Eye (tissue), 1 donor: ENCODE data around the gene TMOD1.

Experiments
- DNase-seq: peaks from one replicate; pipeline ENCODE4 v3.0.0-alpha.2; 2015

Gene TMOD1

DNA sequence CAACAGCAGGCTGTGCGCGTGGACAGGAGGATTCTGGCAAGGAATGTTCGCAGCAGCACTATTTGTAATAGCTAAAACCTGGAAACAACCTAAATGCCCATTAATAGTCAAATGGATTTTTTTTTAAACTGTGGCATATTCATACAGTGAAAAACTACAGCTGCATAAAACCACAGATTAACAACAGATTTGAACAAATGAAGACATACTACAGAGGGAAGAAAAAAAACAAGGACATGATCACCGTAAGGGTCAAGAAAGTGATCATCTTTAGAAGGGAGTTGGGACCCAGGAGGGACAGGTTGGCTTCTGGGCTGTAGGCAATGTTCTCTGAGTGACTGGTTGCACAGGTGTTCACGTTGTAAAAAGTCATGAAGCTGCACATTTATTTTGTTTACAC is 1.2 kb upstream of the TMOD1 start:
- no peak for DNase-seq

DNA sequence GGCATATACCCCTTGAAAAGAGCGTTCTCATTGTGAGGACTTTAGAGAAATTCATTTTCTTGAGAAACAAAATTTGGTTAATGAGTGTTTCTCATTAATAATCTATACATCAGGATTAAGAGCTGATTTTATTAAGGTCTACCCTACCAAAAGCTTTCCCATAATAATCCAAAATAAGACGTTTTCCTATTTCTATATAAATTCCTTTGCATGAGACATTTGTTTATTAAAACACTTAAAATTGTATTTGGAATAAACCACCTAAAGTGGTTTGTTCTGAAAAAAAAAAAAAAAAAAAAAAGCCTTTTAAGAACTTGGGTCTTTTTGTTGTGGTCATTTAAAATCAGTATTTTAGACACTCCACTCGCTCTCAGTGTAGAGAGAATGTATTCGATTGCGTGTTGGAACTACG is 695 bp upstream of the TMOD1 start:
- no peak for DNase-seq

DNA sequence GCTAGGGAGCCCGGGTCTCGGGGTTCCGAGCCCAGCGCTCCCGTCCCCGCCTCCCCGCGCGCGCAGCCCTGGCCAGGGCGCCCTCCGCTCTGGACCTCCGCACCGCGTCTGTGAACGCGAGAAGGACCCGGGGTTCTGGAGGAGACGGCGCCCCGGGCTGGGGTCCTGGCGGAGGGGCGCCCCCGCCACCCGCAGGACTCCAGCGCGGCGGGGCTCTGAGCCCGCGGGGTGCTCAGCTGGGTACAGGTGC is 431 bp downstream of the TMOD1 start:
- DNase-seq = no peak

DNA sequence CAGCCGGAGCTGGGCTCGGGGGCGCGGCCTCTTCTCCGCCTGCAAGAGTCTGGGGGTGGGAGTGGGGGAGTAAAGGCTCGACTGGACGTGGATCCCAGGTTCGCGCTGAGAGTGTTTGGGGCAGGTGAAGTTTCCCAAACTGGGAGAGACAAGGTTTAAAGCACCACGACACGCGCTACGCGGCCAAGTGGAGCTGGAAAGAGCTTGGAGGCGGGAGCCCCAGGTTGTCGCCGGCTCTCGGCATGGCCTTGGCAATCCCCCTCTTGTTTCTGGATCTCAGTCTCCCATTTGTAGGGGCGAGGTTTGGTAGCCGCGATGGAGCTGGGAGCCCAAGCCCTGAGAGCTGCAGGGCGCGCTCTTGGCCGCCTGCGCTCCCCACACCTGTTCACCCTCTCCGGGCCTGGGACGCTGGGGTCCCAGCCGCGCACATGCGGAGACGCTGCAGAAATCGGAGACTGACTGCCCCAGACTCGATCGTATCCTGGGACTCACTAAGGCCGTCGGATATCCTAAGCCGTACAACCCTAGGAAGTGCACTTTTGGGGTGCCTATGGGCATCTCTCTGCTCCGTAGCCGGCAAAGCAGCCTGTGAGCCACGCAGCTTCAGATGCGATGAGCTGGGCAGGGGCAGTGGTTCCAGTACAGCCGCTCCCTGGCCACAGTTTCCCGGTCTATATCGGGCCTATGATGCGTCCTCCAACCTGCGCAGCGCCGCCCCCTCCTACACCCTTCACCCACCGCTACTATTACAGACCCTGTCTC is 937 bp downstream of the TMOD1 start:
- DNase-seq = peak; percentile 41

DNA sequence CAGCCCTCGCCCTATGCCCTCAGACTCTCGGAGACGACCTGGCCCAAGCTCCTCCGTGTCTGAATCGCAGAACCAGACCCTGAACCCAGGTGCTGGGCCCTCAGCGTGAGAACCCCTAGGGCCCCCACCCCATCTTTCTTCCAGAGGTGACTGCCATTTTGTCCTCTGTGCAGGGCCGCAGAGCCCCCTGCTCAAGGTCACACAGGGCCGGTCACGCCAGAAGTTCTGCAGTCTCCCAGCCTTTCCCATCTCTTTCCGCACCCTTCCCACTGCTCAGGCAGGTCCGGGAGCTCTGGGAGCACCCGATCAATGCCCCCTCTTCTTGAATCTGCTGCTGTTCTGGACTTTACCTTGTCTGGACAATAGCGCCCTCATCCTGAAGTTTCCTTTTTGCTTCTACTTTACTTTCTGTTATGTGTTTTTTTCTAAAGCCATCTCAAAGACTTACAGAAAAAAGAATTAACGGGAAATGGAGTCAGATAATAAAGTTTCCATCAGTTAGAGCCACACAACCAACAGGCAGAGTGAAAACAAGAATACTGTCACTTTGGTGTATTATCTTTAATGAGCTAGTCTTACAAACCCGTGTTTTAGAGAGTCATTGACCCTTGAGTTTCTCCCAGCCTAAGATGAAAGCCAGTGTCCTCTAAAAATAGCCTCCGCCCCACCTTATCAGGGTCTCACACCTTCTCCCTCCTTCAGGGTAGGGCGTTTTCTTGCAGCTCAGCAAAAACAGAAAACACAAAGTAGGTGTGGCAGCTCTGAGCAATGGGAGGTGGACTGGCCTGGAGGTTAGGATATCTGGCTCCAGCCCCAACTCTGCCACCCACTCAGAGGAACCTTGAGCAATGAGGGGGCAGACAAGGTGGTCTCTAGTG is 1.8 kb downstream of the TMOD1 start:
- DNase-seq = no peak

DNA sequence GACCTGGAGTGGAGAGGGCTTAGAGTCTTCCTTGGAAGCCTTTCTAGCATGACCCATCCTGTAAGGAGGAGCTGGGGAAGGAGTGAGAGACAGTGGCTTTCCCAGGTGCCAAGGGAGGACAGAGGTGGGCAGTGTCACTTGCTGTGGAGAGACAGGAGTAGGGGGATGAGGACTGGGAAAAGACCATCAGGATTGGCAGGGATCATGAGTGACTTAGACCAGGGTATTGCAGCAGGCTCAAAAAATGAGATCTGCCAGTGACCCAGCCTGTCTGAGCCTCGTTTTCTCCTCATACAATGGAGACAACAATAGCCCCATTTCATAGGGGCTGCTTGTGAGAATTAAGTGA is 2.4 kb downstream of the TMOD1 start:
- no peak for DNase-seq

DNA sequence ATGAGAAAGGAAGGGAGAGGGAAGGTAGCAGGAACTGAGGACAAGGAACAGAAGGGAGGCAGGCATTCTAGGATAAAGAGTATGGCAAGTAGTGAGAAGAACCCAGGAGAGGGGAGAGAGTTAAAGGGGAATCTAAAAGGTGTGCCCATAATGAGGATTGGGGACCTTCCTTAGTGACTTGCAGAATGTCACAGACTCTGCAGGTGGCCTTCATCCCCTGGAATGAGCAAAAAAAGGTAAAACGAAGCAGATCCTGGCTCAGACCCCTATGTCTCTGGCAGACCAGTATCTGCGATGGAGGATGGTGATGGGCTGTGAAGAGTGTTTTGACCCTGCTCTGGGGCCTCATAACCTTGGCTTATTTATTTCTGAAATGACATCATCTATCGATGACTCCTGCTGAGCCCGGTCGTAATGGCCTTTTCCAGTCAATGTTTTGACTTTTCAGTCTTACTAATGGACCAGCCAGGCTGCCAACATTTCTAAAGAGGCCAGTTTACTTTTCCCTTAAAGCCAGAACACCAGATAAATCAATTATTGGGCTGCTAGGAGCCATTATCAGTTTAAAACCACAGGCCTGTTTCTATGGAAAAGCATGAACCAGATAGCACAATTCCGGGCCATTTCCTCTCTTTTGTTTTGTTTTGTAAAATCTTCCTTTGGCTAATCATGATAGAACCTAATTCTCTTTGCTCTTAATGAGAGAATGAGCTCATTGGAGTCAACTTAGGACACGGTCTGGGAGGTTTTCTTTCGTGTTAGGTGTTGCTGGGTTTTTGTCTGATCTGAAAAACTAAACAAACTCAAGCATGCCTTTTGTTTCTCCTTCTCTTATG is 3.1 kb downstream of the TMOD1 start:
- no peak for DNase-seq

DNA sequence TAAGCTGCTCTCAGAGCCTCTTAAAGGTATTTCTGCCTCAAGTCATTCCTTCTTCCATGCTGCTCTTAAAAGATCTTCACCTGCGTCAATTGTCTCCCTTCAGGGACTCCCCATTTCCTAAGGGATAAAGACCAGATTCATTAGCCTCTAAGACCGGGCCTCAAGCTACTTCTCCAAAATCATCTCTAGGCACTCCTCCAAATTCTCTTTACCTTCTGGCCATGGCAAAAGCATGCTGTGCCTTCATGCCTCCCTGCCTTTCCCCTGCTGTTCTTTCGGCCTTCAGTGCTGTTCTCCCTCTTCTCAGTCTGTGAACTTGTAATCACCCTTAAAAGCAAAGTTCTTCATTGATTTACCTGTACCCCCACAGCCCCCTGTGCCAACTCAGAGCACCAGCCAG is 4.4 kb downstream of the TMOD1 start:
- DNase-seq = no peak

DNA sequence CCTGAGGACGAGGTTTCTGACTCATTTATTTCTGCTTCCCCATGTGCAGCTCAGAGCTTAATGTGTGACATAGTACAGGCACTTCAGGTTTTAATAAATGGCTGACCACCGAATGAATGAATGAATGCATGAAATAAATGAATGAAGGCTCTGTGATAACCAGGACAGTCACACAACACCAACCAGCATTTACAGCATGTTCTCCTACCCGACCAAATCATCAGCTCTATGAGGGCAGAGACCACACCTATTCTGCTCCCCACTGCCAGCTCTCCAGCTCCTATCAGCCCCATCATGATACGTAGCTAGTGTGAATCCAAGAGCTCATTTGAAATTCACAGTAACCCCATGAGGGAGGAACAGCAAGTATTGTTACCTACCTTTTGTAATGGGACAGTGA is 4.8 kb downstream of the TMOD1 start:
- no peak for DNase-seq

DNA sequence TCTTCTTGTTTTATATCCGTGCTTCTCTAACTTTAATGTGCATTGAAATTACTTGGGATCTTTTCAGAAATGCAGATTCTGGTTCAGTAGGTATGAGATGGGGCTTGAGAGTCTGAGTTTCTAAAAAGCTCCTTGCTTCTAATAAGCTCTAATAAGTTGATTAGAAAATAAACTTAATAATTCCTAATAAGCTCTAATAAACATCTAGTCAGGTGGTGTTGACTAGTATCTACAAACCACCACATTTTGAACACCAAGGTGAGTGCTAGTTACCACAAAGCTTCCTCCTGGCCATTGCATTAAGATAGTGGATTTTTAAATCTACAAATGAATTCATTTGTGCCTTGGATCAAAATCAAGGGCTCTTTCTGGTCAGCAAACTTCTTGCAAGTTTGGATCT is 5.3 kb downstream of the TMOD1 start:
- no peak for DNase-seq

DNA sequence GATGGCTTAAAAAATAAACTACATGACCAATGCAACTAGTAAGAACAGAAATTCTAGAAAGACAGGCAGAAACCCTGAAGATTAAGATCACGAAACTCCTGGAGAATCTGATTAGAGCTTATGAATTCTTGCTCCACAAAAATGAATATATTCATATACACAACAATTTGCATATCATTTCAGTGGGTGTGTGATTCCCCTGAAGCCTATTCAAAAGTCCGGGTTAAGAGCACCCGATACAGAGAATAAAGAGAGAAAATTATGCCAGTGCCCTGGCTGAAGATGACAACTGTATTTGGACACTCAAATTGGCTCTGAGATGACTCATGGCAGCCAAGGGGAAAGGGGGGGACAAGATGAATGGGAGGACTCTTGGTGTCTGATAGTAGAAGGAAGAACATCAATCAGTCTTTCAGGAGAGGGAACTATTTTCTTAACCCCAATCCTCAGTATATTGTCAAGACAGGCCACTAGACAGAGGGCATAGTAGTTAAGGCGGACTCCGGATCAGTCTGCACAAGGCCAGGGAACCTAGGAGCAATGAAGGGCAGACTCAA is 6.0 kb downstream of the TMOD1 start:
- DNase-seq = no peak

DNA sequence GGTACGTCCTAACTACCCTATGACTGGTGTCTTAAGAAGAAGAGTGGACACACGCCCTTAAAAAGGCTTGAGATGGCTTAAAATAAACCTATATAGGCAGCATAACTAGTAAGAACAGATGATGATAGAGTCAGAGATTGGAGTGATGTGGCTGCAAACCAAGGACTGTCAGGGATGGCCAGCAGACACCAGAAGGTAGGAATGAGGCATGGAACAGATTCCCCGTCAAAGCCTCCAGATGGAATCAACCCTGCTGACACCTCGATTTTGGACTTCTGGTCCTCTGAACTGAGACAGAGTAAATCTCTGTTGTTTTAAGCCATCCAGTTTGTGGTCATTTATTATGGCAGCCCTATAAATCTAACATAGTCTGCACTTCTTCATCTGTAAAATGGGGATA is 7.4 kb downstream of the TMOD1 start:
- no peak for DNase-seq

DNA sequence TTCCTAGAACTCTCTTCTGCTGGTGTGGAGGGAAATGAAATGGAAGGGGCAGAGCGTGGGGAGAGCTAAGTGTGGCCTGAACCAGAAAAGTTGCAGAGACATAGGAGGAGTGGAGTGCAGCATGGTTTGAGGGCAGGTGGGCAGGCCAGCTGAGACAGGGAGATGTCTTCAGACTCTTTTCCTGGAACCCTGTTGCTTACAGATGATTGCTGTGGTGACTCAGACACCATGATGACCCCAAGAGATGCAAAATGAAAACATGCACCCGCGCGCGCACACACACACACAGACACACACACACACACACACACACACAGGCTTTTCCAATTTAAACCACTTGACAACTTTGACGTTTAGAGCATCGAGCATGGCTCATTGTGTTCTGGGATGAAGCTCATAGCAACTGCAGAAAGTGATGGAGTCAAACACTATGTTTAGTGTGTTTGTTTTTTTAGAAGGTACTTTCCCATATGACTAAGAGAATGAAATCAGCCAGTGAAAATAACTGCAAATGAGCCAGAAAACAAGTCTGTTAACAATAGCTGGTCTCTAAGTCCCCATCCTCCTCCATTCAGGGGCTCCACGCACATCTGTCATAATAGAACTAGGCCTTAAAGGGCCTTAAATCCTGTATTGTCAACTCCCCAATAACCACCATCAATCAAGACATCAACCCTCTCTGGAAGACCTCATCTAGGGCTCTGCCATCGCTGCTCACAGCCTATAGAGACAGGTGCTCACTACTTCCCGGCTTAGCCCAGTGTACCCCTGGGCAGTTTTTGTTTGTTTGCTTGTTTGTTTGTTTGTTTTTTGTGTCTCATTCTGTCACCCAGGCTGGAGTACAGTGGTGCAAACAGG is 9.6 kb downstream of the TMOD1 start:
- DNase-seq = no peak

DNA sequence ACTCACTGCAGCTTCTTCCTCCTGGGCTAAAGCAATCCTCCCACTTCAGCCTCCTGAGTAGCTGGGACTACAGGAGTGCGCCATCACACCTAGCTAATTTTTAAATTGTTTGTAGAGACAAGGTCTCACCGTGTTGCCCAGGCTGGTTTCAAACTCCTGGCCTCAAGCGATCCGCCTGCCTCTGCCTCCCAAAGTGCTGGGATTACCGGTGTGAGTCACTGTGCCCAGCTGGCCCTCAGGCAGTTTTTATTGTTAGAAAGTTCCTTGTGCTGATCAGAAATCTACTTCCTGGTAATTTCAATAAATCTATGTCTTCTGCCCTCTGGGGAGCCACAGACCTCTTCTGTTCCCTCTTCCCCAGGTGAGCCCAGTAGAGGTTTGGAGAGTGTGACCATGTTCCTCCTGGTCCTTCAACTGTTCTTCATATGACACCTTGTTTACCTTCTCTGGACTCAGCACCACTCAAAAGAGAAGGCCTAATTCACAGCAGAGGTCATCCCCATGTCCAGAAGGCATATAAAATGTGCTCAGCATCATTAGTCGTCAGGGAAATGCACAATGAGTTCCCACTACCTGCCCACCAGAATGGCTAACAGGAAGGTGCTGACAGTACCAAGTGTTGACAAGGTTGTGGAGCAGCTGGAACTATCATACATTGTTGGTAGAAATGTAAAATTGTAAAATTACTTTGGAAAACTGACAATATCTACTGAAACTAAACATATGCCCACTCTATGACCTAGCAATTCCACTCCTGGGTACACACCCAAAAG is 10.4 kb downstream of the TMOD1 start:
- DNase-seq = no peak

DNA sequence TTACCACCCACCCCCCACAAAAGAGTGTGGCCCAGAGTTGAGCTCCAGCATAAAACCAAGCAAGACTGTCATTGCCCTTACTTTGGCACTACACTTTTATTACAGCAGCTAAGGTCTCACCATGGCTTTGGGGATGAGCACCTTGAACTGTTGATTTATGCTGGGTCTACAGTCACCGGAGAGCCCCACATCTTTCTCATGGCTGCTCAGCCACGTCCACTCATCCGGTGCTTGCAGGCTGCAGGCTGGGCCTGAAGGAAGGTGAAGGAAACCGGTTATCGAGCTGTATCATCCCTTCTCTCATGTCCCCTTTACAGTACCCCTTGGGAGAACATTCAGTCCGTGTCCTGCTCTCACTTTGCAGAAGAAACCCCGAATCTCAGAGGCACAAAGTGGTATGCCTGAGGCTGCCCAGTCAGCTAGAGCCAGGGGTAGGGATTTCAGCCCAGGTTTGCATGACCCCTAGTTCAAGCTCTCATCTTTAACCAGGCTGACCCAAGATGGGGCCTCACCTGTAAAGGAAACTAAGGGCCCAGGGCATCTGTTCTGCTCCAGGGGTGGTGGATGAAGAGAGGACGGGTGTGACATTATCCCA is 11.6 kb downstream of the TMOD1 start:
- no peak for DNase-seq

DNA sequence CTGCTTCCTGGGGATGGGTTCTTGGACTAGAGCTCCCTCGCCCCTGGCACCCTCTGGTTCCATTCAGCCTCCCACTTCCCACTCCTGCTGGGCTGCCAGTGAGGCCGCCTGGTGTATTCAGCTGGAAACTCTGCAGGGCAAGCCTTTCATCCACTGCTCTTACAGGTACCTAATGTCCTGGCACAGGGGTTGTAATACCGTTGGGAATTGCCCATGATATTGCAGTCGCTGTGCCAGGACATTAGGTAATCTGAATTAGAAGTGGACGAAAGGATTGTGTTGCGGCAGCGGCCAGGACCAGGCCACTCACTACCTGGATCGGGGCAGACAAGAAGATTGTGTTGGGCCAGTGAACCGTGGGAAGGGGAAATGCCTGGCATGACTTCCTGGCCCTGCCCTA is 13.1 kb downstream of the TMOD1 start:
- no peak for DNase-seq

DNA sequence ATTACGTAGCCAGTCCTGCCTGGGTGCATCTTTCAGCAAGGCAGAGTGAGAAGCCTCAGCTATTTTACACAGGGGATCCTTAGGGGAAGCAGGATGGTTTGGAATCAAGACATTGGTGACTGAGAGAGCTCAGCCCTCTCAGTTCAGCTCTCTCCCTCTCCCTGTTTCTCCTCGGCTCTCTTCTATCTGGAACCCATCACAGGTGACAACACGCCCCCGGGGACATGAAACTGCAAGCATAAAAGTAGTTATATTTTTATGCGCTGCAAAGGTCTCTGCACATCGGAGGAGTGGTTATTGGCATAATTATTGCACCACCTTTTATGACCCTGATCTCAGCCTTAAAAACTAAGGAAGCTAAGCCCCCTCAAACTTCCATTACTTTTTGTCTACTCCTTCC is 14.2 kb downstream of the TMOD1 start:
- DNase-seq = no peak

DNA sequence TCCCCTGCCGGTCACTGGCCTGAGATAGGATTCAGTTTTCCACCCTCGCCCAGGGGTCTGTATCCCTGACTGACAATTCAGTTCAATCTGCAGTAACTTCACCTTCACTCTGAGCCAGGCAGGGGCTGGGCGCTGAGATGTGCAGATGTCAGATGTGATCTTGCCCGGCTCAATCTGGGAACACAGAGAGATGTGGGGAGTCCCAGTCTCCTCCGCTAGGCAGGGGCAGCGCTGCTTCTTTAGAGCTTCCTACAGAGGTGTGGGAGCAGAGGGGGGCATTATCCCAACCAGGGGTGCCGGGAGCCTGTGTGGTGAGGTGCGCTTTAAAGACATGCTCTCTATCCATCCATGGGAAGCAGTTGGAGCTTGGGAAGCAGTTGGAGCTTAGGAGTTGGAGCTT is 14.6 kb downstream of the TMOD1 start:
- no peak for DNase-seq

DNA sequence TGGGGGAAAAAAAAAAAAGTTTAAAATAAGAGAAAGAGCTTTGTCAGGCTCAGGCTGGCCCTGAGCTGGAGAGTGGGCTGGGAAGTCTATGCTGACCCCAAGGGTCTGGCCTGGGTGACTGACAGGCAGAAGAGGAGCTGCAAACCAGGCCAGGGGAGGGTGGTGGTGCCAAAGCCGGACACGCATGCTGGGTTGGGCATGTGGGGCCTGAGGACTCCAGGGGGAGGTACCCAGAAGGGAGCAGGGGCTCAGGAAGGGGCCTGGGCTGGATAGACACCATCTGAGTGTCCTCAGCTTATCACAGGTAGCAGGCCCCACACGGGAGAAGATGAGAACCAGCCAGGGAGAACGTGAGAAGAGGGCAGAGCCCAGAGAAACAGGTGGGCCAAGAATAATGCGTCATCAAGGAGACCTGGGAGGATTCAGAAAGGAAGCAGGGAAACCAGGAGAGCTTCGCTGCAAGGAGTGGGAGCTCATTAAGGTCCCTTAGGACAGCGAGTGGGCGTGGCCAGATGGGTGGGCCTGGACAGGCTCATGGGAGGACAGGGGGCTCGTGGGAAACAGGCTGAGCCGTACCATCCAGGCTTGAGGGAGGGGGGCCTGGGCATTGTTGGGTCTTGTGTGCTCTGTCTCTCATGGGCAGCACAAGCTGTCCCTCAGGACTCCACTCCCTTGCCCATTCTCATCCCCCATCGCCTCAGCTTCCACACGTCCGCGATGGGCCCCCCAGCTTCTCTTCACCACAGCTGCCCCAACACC is 16.0 kb downstream of the TMOD1 start:
- DNase-seq = no peak

DNA sequence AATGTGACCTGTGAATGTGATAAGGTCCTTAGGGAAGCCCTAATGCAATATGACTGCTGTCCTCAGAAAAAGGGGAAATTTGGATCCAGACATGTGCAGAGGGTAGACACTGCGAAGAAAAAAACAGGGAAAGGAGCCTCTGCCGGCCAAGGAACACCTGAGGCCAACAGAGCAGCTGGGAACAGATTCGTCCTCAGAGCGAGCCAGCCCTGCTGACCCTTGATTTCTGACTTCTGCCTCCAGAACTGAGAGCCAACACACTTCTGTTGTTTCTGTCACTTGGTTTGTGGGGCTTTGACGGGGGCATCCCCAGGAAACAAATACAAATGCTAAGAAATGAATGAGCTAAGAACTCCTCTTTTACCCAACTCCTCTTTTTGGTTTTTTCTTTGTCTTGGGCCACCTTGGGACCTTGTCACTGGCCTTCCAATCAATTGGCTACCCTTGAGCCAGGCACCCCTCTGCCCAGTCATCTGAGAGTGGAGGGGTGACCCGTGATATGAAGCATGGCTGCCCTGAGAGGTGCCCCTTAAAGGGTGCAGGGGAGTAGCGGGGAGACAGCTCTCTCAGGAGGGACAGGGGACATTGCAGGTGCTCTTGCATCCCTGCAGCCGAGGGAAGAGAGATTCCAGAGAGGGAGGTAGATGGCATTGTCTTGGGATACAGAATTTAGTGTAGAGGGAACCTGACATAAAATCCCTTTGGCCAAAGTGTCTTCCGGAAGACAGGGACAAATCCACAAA is 16.9 kb downstream of the TMOD1 start:
- DNase-seq = no peak
